HCT116 (cell line): Measurements from ENCODE around the gene SHC1. TPM values are rescaled to one million over a fixed set of nuclear protein-coding genes. Genes with fewer than 3 reads are reported as not detected.

ENCODE experiments used
- ATAC-seq: fragments of 200-7000 bp; cut with Tn5 transposase; 2 replicates; pipeline ENCODE4 v1.9.1; 2020; ENCODE audit warnings: mild to moderate bottlenecking, moderate library complexity
- BruUV-seq: library from RNA; stranded (reverse); fragments of 400-500 nt; replicated peaks from 2 replicates; lab custom pipeline; 2021; lab: Mats Ljungman, UMichigan
- CTCF ChIA-PET: fragments of 300-600 bp; sonication (Branson Sonifier 250); formaldehyde crosslinking; loops from one replicate; lab custom pipeline; 2021; ENCODE audit warnings: antibody characterized with exemption; lab: Charles Lee
- POLR2A ChIA-PET: fragments of 300-600, 350-600 bp; sonication (Branson Sonifier 250); formaldehyde crosslinking; loops from one replicate; lab custom pipeline; 2021; ENCODE audit warnings: antibody characterized with exemption; lab: Charles Lee
- RAD21 ChIA-PET, 2 experiments: fragments of 300-600 bp; sonication (Branson Sonifier 250); formaldehyde crosslinking; loops; one replicate each; lab custom pipeline; 2023; ENCODE audit warnings: low total read pairs in 2 of 2; ENCODE audit not compliant: uncharacterized antibody in 2 of 2, unreplicated experiment in 2 of 2, low non-redundant PET in 1 of 2; lab: Charles Lee
- DNase-seq: peaks from one replicate; pipeline ENCODE4 v3.0.0-alpha.2; 2010; ENCODE audit warnings: low read depth, low spot score
- H2AFZ ChIP-seq: fragments of 200-600 bp; shearing (Covaris generic), sonication (generic); 2 replicates; pipeline ENCODE4 v1.6.1; 2017; ENCODE audit warnings: low read depth, mixed run types, mixed read lengths, antibody characterized with exemption, low read length; ENCODE audit not compliant: poor library complexity, severe bottlenecking
- H3K27ac ChIP-seq: 2 replicates; pipeline ENCODE4 v1.5.1; 2012; ENCODE audit warnings: low read depth, low read length
- H3K27me3 ChIP-seq: fragments of 200-600 bp; sonication (generic); 2 replicates; pipeline ENCODE4 v1.6.1; 2016; ENCODE audit warnings: mixed run types, low read length, mixed read lengths; ENCODE audit not compliant: insufficient read depth
- H3K36me3 ChIP-seq, 2 experiments: fragments of 200-500 bp in 1 of 2; fragments of 200-600 bp in 1 of 2; sonication (Bioruptor generic) in 1 of 2; sonication (generic) in 1 of 2; 2 replicates each; pipeline versions ENCODE4 v1.5.1 to v1.6.1; 2014 to 2016; ENCODE audit warnings: low read length in 2 of 2, inconsistent platforms in 1 of 2, mixed read lengths in 1 of 2, mixed run types in 1 of 2; ENCODE audit not compliant: insufficient read depth in 2 of 2, control insufficient read depth in 1 of 2
- H3K4me1 ChIP-seq, 2 experiments: fragments of 200-600 bp in 1 of 2; sonication (generic) in 1 of 2; 2 replicates each; pipeline versions ENCODE4 v1.5.1 to v1.6.1; 2012 to 2017; ENCODE audit warnings: low read length in 2 of 2, inconsistent platforms in 1 of 2, mild to moderate bottlenecking in 1 of 2, mixed read lengths in 1 of 2, mixed run types in 1 of 2, moderate library complexity in 1 of 2; ENCODE audit not compliant: insufficient read depth in 2 of 2, control insufficient read depth in 1 of 2
- H3K4me2 ChIP-seq: fragments of 200-600 bp; sonication (generic); 2 replicates; pipeline ENCODE4 v1.6.1; 2017; ENCODE audit warnings: mixed run types, low read length, mixed read lengths
- H3K4me3 ChIP-seq, 2 experiments: fragments of 200-600 bp in 1 of 2; sonication (generic) in 1 of 2; replicated peaks in 1 of 2; 2 replicates each; pipeline ENCODE4 v1.5.1; 2011 to 2016; ENCODE audit warnings: low read length in 2 of 2, control low read depth in 1 of 2, low read depth in 1 of 2, mild to moderate bottlenecking in 1 of 2, mixed read lengths in 1 of 2, mixed run types in 1 of 2
- H3K79me2 ChIP-seq: fragments of 200-600 bp; sonication (generic); 2 replicates; pipeline ENCODE4 v1.6.1; 2017; ENCODE audit warnings: mild to moderate bottlenecking, mixed run types, low read length, moderate library complexity, mixed read lengths; ENCODE audit not compliant: insufficient read depth
- H3K9ac ChIP-seq: fragments of 200-600 bp; sonication (generic); 2 replicates; pipeline ENCODE4 v1.6.1; 2016; ENCODE audit warnings: low read length, mixed read lengths
- H3K9me2 ChIP-seq: fragments of 200-600 bp; sonication (generic), shearing (Covaris generic); 2 replicates; pipeline ENCODE4 v1.6.1; 2017; ENCODE audit warnings: mixed run types, mild to moderate bottlenecking, moderate library complexity; ENCODE audit not compliant: insufficient read depth
- H3K9me3 ChIP-seq, 2 experiments: fragments of 200-500 bp in 1 of 2; fragments of 200-600 bp in 1 of 2; sonication (Bioruptor generic) in 1 of 2; sonication (generic) in 1 of 2; 2 replicates each; pipeline ENCODE4 v1.6.1; 2014 to 2017; ENCODE audit warnings: low read length in 2 of 2, mixed read lengths in 2 of 2, inconsistent platforms in 1 of 2, low read depth in 1 of 2, mild to moderate bottlenecking in 1 of 2, mixed run types in 1 of 2, moderate library complexity in 1 of 2; ENCODE audit not compliant: control insufficient read depth in 1 of 2, insufficient read depth in 1 of 2
- H4K20me1 ChIP-seq: fragments of 200-600 bp; sonication (generic), shearing (Covaris generic); 2 replicates; pipeline ENCODE4 v1.6.1; 2017; ENCODE audit warnings: mixed run types, mild to moderate bottlenecking, moderate library complexity; ENCODE audit not compliant: insufficient read depth
- ATF3 ChIP-seq: IDR thresholded peaks from 2 replicates; pipeline ENCODE4 v1.6.1; 2012
- CTCF ChIP-seq, 3 experiments: fragments of 200-600 bp in 1 of 3; sonication (generic) in 1 of 3; IDR thresholded peaks in 2 of 3; conservative IDR thresholded peaks in 1 of 3; 2 replicates each; pipeline ENCODE4 v1.5.1; 2012 to 2017; ENCODE audit warnings: low read depth in 2 of 3, low read length in 2 of 3, antibody characterized with exemption in 1 of 3, borderline replicate concordance in 1 of 3, control low read depth in 1 of 3, mild to moderate bottlenecking in 1 of 3, mixed read lengths in 1 of 3, mixed run types in 1 of 3, moderate library complexity in 1 of 3; ENCODE audit not compliant: insufficient read depth in 1 of 3
- ELF1 ChIP-seq: IDR thresholded peaks from 2 replicates; pipeline ENCODE4 v1.6.1; 2012; ENCODE audit warnings: low read depth, borderline replicate concordance
- EZH2 ChIP-seq: fragments of 200-600 bp; sonication (generic); IDR thresholded peaks from 2 replicates; pipeline ENCODE4 v1.6.1; 2017; ENCODE audit warnings: antibody characterized with exemption, mixed run types
- EZH2phosphoT487 ChIP-seq: fragments of 200-600 bp; IDR thresholded peaks from 2 replicates; pipeline ENCODE4 v1.6.1; 2018; ENCODE audit warnings: antibody characterized with exemption, borderline replicate concordance
- FOSL1 ChIP-seq: IDR thresholded peaks from 2 replicates; pipeline ENCODE4 v1.6.1; 2012; ENCODE audit warnings: low read depth
- MAX ChIP-seq: IDR thresholded peaks from 2 replicates; pipeline ENCODE4 v1.6.1; 2012
- REST ChIP-seq: IDR thresholded peaks from 2 replicates; pipeline ENCODE4 v1.6.1; 2012; ENCODE audit warnings: low read depth
- SIN3A ChIP-seq: IDR thresholded peaks from 2 replicates; pipeline ENCODE4 v1.6.1; 2012; ENCODE audit warnings: low read depth
- SP1 ChIP-seq: IDR thresholded peaks from 2 replicates; pipeline ENCODE4 v1.6.1; 2012; ENCODE audit warnings: low read depth
- SRF ChIP-seq: IDR thresholded peaks from 2 replicates; pipeline ENCODE4 v1.6.1; 2012; ENCODE audit warnings: low read depth
- TCF7L2 ChIP-seq: IDR thresholded peaks from 2 replicates; pipeline ENCODE4 v1.7.0; 2011; ENCODE audit warnings: borderline replicate concordance, inconsistent platforms; ENCODE audit not compliant: insufficient read depth, insufficient read length; ENCODE audit errors: extremely low read depth
- YY1 ChIP-seq: IDR thresholded peaks from 2 replicates; pipeline ENCODE4 v1.6.1; 2011; ENCODE audit warnings: low read length, low read depth, moderate library complexity, mild to moderate bottlenecking; ENCODE audit not compliant: insufficient replicate concordance; ENCODE audit errors: extremely low read depth
- ZBTB33 ChIP-seq: IDR thresholded peaks from 2 replicates; pipeline ENCODE4 v1.6.1; 2011; ENCODE audit warnings: mild to moderate bottlenecking, low read length, moderate library complexity; ENCODE audit not compliant: insufficient replicate concordance; ENCODE audit errors: extremely low read depth
- intact Hi-C: fragments of 100-400 bp; cut with micrococcal nuclease; formaldehyde crosslinking; loops from 2 replicates; pipeline ENCODE4 v1.10.0; 2022
- total RNA-seq: library from RNA; stranded (reverse); gene quantifications from one replicate; pipeline ENCODE4 v1.2.1, GENCODE V29; 2021; ENCODE audit not compliant: unreplicated experiment

Gene SHC1
- total RNA-seq, 1 experiment from 2014 or later, result 148 TPM

- Histone ChIP-seq H3K27ac (no peak overlapping the region), H4K20me1 (no peaks in the 10 kb centered on the region), H3K9me3 (no peaks in the 10 kb centered on the region), H3K27me3 (no peaks in the 10 kb centered on the region), H3K4me3 (no peak overlapping the region), H3K4me2 (no peak overlapping the region), H2AFZ (no peak overlapping the region), H3K9ac (no peak overlapping the region), H3K79me2 (peaks cover 64% of the 10 kb centered on the region), H3K9me2 (no peaks in the 10 kb centered on the region), H3K4me1 (peaks cover 13 to 36% of the 10 kb centered on the region in 2 experiments; a peak in 3 of 4 replicates), H3K36me3 (peaks cover 11 to 27% of the 10 kb centered on the region in 2 experiments)
- ChIA-PET CTCF (no interaction called here), RAD21 (no interaction called here), POLR2A (interaction anchor here (1.1 to 1.3 kb wide), 2 partner anchors 9 to 18 kb away, joined by 3 read pairs; no protein-coding TSS in a partner anchor)
- ATAC-seq, result no peak
- TF ChIP-seq EZH2phosphoT487 (no peak), ATF3 (no peak), SP1 (no peak), YY1 (no peak), SIN3A (no peak), ELF1 (no peak), TCF7L2 (no peak), MAX (no peak), SRF (no peak), EZH2 (no peak), REST (no peak), CTCF (IDR thresholded peaks at IDR 0.05 in 2 of 3, conservative IDR thresholded peaks at IDR 0.05 in 1 of 3; ENCODE audit: borderline replicate concordance in 1 of 3, insufficient read depth in 1 of 3, low read depth in 2 of 3, low read length in 2 of 3) (no peak), ZBTB33 (no peak), FOSL1 (no peak)
- BruUV-seq, result no TSS peak
- intact Hi-C loops, result no loop called here
- DNase-seq, result no peak
Measured at GRCh38 chr1:154978360-154978759, 7.8 kb upstream of the SHC1 start.
